HEK293 (cell line): ENCODE measurements around the gene STC2.
"Not testable (repeated sequence)": the region's sequence is repeated elsewhere in the genome, so short reads cannot be mapped to it uniquely, and the experiment has no call there.

Source experiments
- CTCF ChIA-PET: fragments of 350-600 bp; formaldehyde crosslinking; extraction: SDS; loops from one replicate; lab custom pipeline; 2021; ENCODE audit warnings: antibody characterized with exemption; lab: Yijun Ruan, JAX
- POLR2A ChIA-PET: fragments of 300-600 bp; formaldehyde crosslinking; extraction: SDS; loops from one replicate; lab custom pipeline; 2020; ENCODE audit warnings: antibody characterized with exemption, inconsistent platforms; lab: Yijun Ruan, JAX
- H3K27ac ChIP-seq: fragments of 200-500 bp; sonication (Bioruptor generic); 2 replicates; pipeline ENCODE4 v1.5.1; 2014; ENCODE audit warnings: low read depth, low read length, control low read depth, inconsistent platforms; ENCODE audit errors: extremely low read depth
- H3K36me3 ChIP-seq, 2 experiments: fragments of 200-500 bp in 1 of 2; sonication (Bioruptor generic) in 1 of 2; 1 replicate in 1 of 2; 2 replicates in 1 of 2; pipeline ENCODE4 v1.5.1; 2014 to 2017; ENCODE audit warnings: inconsistent platforms in 2 of 2, low read length in 2 of 2; ENCODE audit not compliant: control insufficient read depth in 2 of 2, insufficient read depth in 1 of 2
- H3K4me1 ChIP-seq: fragments of 200-500 bp; sonication (Bioruptor generic); 2 replicates; pipeline ENCODE4 v1.5.1; 2014; ENCODE audit warnings: mild to moderate bottlenecking, low read length, inconsistent platforms; ENCODE audit not compliant: control insufficient read depth, insufficient read depth
- H3K4me3 ChIP-seq: 2 replicates; pipeline ENCODE4 v1.5.1; 2011; ENCODE audit warnings: low read depth, mild to moderate bottlenecking, control low read depth, low read length, moderate library complexity
- H3K9me3 ChIP-seq: fragments of 200-500 bp; sonication (Bioruptor generic); 2 replicates; pipeline ENCODE4 v1.5.1; 2014; ENCODE audit warnings: low read depth, low read length, inconsistent platforms; ENCODE audit not compliant: control insufficient read depth, insufficient read depth
- HOXD13 ChIP-seq: sonication (generic); formaldehyde crosslinking; IDR thresholded peaks from 2 replicates; pipeline ENCODE4 v1.8.0; 2022; ENCODE audit warnings: missing genetic modification reagents, borderline replicate concordance
- KLF16 ChIP-seq: fragments of 450-650 bp; formaldehyde crosslinking; IDR thresholded peaks from 2 replicates; pipeline ENCODE4 v1.5.1; 2017; ENCODE audit warnings: missing biosample characterization, missing genetic modification characterization
- YY1 ChIP-seq: fragments of 450-650 bp; formaldehyde crosslinking; IDR thresholded peaks from 2 replicates; pipeline ENCODE4 v1.5.1; 2018; ENCODE audit warnings: missing biosample characterization, missing genetic modification characterization
- ZBTB1 ChIP-seq: fragments of 450-650 bp; formaldehyde crosslinking; IDR thresholded peaks from 2 replicates; pipeline ENCODE4 v1.5.1; 2016; ENCODE audit warnings: missing biosample characterization, missing genetic modification characterization
- ZBTB21 ChIP-seq: fragments of 450-650 bp; formaldehyde crosslinking; IDR thresholded peaks from 2 replicates; pipeline ENCODE4 v1.5.1; 2017; ENCODE audit warnings: missing biosample characterization, missing genetic modification characterization
- ZEB2 ChIP-seq: fragments of 450-650 bp; formaldehyde crosslinking; IDR thresholded peaks from 2 replicates; pipeline ENCODE4 v1.5.1; 2016; ENCODE audit warnings: missing biosample characterization, missing genetic modification characterization
- ZFP3 ChIP-seq: fragments of 450-650 bp; formaldehyde crosslinking; IDR thresholded peaks from 2 replicates; pipeline ENCODE4 v1.5.1; 2016; ENCODE audit warnings: low read depth, missing biosample characterization, missing genetic modification characterization
- ZFP37 ChIP-seq: fragments of 450-650 bp; formaldehyde crosslinking; IDR thresholded peaks from 2 replicates; pipeline ENCODE4 v1.5.1; 2016; ENCODE audit warnings: missing biosample characterization, missing genetic modification characterization
- ZNF121 ChIP-seq: fragments of 450-650 bp; formaldehyde crosslinking; IDR thresholded peaks from 2 replicates; pipeline ENCODE4 v1.5.1; 2016; ENCODE audit warnings: missing biosample characterization, missing genetic modification characterization
- ZNF146 ChIP-seq: fragments of 450-650 bp; formaldehyde crosslinking; IDR thresholded peaks from 2 replicates; pipeline ENCODE4 v1.5.1; 2016; ENCODE audit warnings: missing biosample characterization, missing genetic modification characterization
- ZNF23 ChIP-seq: fragments of 450-650 bp; formaldehyde crosslinking; IDR thresholded peaks from 2 replicates; pipeline ENCODE4 v1.5.1; 2016; ENCODE audit warnings: missing biosample characterization, missing genetic modification characterization, borderline replicate concordance
- ZNF239 ChIP-seq: fragments of 450-650 bp; formaldehyde crosslinking; IDR thresholded peaks from 2 replicates; pipeline ENCODE4 v1.5.1; 2016; ENCODE audit warnings: missing biosample characterization, missing genetic modification characterization
- ZNF366 ChIP-seq: fragments of 450-650 bp; formaldehyde crosslinking; conservative IDR thresholded peaks from 2 replicates; pipeline ENCODE4 v1.5.1; 2016; ENCODE audit warnings: missing biosample characterization, missing genetic modification characterization
- ZNF404 ChIP-seq: fragments of 450-650 bp; formaldehyde crosslinking; IDR thresholded peaks from 2 replicates; pipeline ENCODE4 v1.5.1; 2017; ENCODE audit warnings: missing biosample characterization, missing genetic modification characterization
- ZNF416 ChIP-seq: fragments of 450-650 bp; formaldehyde crosslinking; IDR thresholded peaks from 2 replicates; pipeline ENCODE4 v1.5.1; 2016; ENCODE audit warnings: missing biosample characterization, missing genetic modification characterization
- ZNF521 ChIP-seq: fragments of 450-650 bp; formaldehyde crosslinking; IDR thresholded peaks from 2 replicates; pipeline ENCODE4 v1.5.1; 2017; ENCODE audit warnings: missing biosample characterization, mild to moderate bottlenecking, missing genetic modification characterization
- ZNF530 ChIP-seq: fragments of 450-650 bp; formaldehyde crosslinking; IDR thresholded peaks from 2 replicates; pipeline ENCODE4 v1.5.1; 2016; ENCODE audit warnings: low read depth, missing biosample characterization, missing genetic modification characterization
- ZNF558 ChIP-seq: fragments of 450-650 bp; formaldehyde crosslinking; IDR thresholded peaks from 2 replicates; pipeline ENCODE4 v1.5.1; 2016; ENCODE audit warnings: missing biosample characterization, missing genetic modification characterization
- ZNF571 ChIP-seq: fragments of 450-650 bp; formaldehyde crosslinking; IDR thresholded peaks from 2 replicates; pipeline ENCODE4 v1.5.0; 2017; ENCODE audit warnings: missing biosample characterization, missing genetic modification characterization
- ZNF623 ChIP-seq: fragments of 450-650 bp; formaldehyde crosslinking; IDR thresholded peaks from 2 replicates; pipeline ENCODE4 v1.5.1; 2016; ENCODE audit warnings: missing biosample characterization, missing genetic modification characterization
- ZNF626 ChIP-seq: fragments of 450-650 bp; sonication (Bioruptor Pico); formaldehyde crosslinking; IDR thresholded peaks from 2 replicates; pipeline ENCODE4 v1.5.1; 2018; ENCODE audit warnings: missing biosample characterization, missing genetic modification characterization, inconsistent platforms
- ZNF629 ChIP-seq: fragments of 450-650 bp; formaldehyde crosslinking; IDR thresholded peaks from 2 replicates; pipeline ENCODE4 v1.5.1; 2017; ENCODE audit warnings: missing biosample characterization, missing genetic modification characterization
- ZNF670 ChIP-seq: fragments of 450-650 bp; formaldehyde crosslinking; IDR thresholded peaks from 2 replicates; pipeline ENCODE4 v1.5.1; 2016; ENCODE audit warnings: missing biosample characterization, missing genetic modification characterization, low read depth
- ZNF707 ChIP-seq: fragments of 450-650 bp; formaldehyde crosslinking; IDR thresholded peaks from 2 replicates; pipeline ENCODE4 v1.5.1; 2016; ENCODE audit warnings: missing biosample characterization, missing genetic modification characterization
- ZNF768 ChIP-seq: fragments of 450-650 bp; formaldehyde crosslinking; IDR thresholded peaks from 2 replicates; pipeline ENCODE4 v1.5.1; 2018; ENCODE audit warnings: missing biosample characterization, mild to moderate bottlenecking, missing genetic modification characterization
- ZNF776 ChIP-seq: fragments of 450-650 bp; formaldehyde crosslinking; IDR thresholded peaks from 2 replicates; pipeline ENCODE4 v1.5.0; 2017; ENCODE audit warnings: missing biosample characterization, missing genetic modification characterization, borderline replicate concordance
- ZNF785 ChIP-seq: fragments of 450-650 bp; formaldehyde crosslinking; IDR thresholded peaks from 2 replicates; pipeline ENCODE4 v1.5.1; 2016; ENCODE audit warnings: missing biosample characterization, missing genetic modification characterization
- TF ChIP-seq, protein P1 (sequence below): fragments of 450-650 bp; formaldehyde crosslinking; IDR thresholded peaks from 2 replicates; pipeline ENCODE4 v1.5.1; 2017; ENCODE audit warnings: missing biosample characterization, missing genetic modification characterization
- TF ChIP-seq, protein P2 (sequence below): fragments of 450-650 bp; formaldehyde crosslinking; IDR thresholded peaks from 2 replicates; pipeline ENCODE4 v1.5.1; 2017; ENCODE audit warnings: missing biosample characterization, missing genetic modification characterization
- TF ChIP-seq, protein P3 (sequence below): fragments of 450-650 bp; formaldehyde crosslinking; IDR thresholded peaks from 2 replicates; pipeline ENCODE4 v1.5.1; 2016; ENCODE audit warnings: missing biosample characterization, missing genetic modification characterization

The STC2 gene

DNA sequence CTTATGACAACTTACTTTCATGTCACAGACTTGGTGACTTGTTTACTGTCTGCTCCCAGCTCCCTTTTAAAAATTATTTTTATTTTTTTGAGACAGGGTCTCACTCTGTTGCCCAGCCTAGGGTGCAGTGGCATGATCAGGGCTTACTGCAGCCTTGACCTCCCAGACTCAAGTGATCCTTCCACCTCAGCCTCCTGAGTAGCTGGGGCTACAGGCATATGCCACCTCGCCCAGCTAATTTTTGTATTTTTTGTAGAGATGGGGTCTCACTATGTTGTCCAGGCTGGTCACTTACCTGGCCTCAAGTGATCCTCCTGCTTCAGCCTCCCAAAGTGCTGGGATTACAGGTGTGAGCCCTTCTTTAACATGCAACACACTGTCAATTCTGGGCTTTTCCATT, 35.2 kb upstream of the STC2 start:
- H3K4me3 ChIP-seq, H3K36me3 ChIP-seq, H3K4me1 ChIP-seq, H3K27ac ChIP-seq, H3K9me3 ChIP-seq, CTCF ChIA-PET, POLR2A ChIA-PET: not testable (repeated sequence)
- TF ChIP-seq ZNF121 = peak; percentile 92

DNA sequence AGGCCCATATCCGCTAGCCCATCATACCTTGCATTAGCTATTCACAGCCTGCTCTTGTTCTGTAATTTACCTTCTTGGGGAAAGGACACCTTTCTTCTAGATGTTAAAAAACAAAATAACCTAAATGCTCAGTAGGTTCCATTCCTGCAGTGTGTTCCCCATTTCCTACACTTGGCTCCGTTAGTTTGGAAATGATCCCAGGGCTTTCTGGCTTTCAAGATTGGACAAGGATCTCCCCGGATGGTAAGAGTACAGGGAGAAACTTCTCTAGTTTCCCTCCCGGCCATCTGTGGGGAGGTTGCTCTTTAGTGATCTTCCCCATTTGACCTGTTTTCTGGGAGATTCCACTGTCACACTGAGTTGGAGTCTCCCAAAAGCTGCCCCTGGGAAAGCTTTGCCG, 27.3 kb upstream of the STC2 start:
- no peak for TF ChIP-seq ZBTB1 (tag by site-specific recombination)
- TF ChIP-seq ZNF707 (tag by site-specific recombination) = no peak
- TF ChIP-seq ZNF404 (tag by site-specific recombination) = no peak
- no peak for TF ChIP-seq ZNF785
- no peak for TF ChIP-seq ZNF670
- no peak for TF ChIP-seq KLF16
- no peak for TF ChIP-seq ZNF521 (tag by site-specific recombination)
- TF ChIP-seq ZNF530 (tag by site-specific recombination) = no peak
- TF ChIP-seq, protein P1, sequence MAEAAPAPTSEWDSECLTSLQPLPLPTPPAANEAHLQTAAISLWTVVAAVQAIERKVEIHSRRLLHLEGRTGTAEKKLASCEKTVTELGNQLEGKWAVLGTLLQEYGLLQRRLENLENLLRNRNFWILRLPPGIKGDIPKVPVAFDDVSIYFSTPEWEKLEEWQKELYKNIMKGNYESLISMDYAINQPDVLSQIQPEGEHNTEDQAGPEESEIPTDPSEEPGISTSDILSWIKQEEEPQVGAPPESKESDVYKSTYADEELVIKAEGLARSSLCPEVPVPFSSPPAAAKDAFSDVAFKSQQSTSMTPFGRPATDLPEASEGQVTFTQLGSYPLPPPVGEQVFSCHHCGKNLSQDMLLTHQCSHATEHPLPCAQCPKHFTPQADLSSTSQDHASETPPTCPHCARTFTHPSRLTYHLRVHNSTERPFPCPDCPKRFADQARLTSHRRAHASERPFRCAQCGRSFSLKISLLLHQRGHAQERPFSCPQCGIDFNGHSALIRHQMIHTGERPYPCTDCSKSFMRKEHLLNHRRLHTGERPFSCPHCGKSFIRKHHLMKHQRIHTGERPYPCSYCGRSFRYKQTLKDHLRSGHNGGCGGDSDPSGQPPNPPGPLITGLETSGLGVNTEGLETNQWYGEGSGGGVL (tag by site-specific recombination) = no peak
- no peak for TF ChIP-seq ZBTB21 (tag by site-specific recombination)
- TF ChIP-seq ZNF629 (tag by site-specific recombination) = no peak
- TF ChIP-seq ZNF23 (tag by site-specific recombination) = no peak
- TF ChIP-seq ZEB2 = no peak
- no peak for TF ChIP-seq ZNF623 (tag by site-specific recombination)
- no peak for TF ChIP-seq ZFP3 (tag by site-specific recombination)
- no peak for TF ChIP-seq ZNF571
- TF ChIP-seq HOXD13 (CRISPR knock-in tag) = no peak
- no peaks in the 10 kb centered on the region for H3K9me3 ChIP-seq
- H3K27ac ChIP-seq = no peak overlapping the region
- H3K36me3 ChIP-seq = no peaks in the 10 kb centered on the region
- CTCF ChIA-PET = no interaction called here
- H3K4me1 ChIP-seq = no peaks in the 10 kb centered on the region
- POLR2A ChIA-PET = no interaction called here
- no peak overlapping the region for H3K4me3 ChIP-seq

DNA sequence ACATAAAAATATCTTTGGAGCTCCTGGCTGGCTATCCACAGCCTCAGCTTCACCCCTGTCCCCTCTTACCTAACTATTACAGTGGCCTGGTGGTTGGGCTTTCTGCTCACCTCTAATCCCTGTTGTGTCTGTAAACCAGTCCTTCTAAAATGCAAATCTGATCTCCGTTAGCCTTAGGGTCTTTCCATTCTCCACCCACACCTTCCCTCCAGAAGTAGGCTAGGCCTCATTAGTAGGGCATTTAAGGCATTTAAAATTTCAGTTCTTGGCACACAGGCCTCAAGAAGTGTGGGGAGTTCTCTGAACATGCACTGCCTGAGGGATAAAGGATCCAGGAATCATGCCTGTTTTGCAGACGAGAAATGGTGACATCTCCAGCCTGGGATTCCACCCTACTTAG, 26.4 kb upstream of the STC2 start:
- Histone ChIP-seq H3K4me3 (no peak overlapping the region), H3K4me1 (no peaks in the 10 kb centered on the region), H3K27ac (no peak overlapping the region), H3K9me3 (no peaks in the 10 kb centered on the region), H3K36me3 (no peaks in the 10 kb centered on the region)
- CTCF ChIA-PET = no interaction called here
- POLR2A ChIA-PET = no interaction called here
- no peak for TF ChIP-seq YY1 (tag by site-specific recombination)
- no peak for TF ChIP-seq ZNF416 (tag by site-specific recombination)
- no peak for TF ChIP-seq ZNF366 (tag by site-specific recombination)
- TF ChIP-seq ZNF626 (tag by site-specific recombination) = no peak
- TF ChIP-seq ZFP37 (tag by site-specific recombination) = no peak
- TF ChIP-seq ZNF776 (tag by site-specific recombination) = no peak
- no peak for TF ChIP-seq ZNF239
- TF ChIP-seq ZNF768 (tag by site-specific recombination) = no peak
- no peak for TF ChIP-seq ZNF558
- TF ChIP-seq, protein P2, sequence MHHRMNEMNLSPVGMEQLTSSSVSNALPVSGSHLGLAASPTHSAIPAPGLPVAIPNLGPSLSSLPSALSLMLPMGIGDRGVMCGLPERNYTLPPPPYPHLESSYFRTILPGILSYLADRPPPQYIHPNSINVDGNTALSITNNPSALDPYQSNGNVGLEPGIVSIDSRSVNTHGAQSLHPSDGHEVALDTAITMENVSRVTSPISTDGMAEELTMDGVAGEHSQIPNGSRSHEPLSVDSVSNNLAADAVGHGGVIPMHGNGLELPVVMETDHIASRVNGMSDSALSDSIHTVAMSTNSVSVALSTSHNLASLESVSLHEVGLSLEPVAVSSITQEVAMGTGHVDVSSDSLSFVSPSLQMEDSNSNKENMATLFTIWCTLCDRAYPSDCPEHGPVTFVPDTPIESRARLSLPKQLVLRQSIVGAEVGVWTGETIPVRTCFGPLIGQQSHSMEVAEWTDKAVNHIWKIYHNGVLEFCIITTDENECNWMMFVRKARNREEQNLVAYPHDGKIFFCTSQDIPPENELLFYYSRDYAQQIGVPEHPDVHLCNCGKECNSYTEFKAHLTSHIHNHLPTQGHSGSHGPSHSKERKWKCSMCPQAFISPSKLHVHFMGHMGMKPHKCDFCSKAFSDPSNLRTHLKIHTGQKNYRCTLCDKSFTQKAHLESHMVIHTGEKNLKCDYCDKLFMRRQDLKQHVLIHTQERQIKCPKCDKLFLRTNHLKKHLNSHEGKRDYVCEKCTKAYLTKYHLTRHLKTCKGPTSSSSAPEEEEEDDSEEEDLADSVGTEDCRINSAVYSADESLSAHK (tag by site-specific recombination) = no peak
- no peak for TF ChIP-seq ZNF146 (tag by site-specific recombination)
- TF ChIP-seq, protein P3, sequence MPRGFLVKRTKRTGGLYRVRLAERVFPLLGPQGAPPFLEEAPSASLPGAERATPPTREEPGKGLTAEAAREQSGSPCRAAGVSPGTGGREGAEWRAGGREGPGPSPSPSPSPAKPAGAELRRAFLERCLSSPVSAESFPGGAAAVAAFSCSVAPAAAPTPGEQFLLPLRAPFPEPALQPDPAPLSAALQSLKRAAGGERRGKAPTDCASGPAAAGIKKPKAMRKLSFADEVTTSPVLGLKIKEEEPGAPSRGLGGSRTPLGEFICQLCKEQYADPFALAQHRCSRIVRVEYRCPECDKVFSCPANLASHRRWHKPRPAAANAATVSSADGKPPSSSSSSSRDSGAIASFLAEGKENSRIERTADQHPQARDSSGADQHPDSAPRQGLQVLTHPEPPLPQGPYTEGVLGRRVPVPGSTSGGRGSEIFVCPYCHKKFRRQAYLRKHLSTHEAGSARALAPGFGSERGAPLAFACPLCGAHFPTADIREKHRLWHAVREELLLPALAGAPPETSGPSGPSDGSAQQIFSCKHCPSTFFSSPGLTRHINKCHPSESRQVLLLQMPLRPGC (tag by site-specific recombination) = no peak
